PC-9 (cell line): Measurements from ENCODE around the gene TMTC2. TPM values are rescaled to one million over a fixed set of nuclear protein-coding genes. Genes with fewer than 3 reads are reported as not detected.

Source experiments
- BruUV-seq: library from RNA; stranded (reverse); fragments of 400-500 nt; replicated peaks from 2 replicates; lab custom pipeline; 2021; lab: Mats Ljungman, UMichigan
- CTCF ChIA-PET: fragments of 300-600 bp; sonication (Branson Sonifier 250); formaldehyde crosslinking; loops from one replicate; lab custom pipeline; 2022; ENCODE audit warnings: antibody characterized with exemption; lab: Charles Lee
- POLR2A ChIA-PET: fragments of 300-600 bp; sonication (Branson Sonifier 250); formaldehyde crosslinking; loops from one replicate; lab custom pipeline; 2022; ENCODE audit warnings: antibody characterized with exemption; ENCODE audit not compliant: unreplicated experiment; lab: Charles Lee
- DNase-seq, 2 experiments: peaks; one replicate each; pipeline versions ENCODE4 v3.0.0 to v3.0.0-alpha.2; 2015 to 2022; ENCODE audit warnings: mixed read lengths in 1 of 2
- H2AFZ ChIP-seq: fragments of 200-600 bp; sonication (generic); 2 replicates; pipeline ENCODE4 v1.8.1; 2017; ENCODE audit warnings: antibody characterized with exemption
- H3F3A ChIP-seq: fragments of 200-600 bp; sonication (generic); 2 replicates; pipeline ENCODE4 v1.8.1; 2017; ENCODE audit warnings: antibody characterized with exemption, mild to moderate bottlenecking, low read depth; ENCODE audit not compliant: insufficient read depth
- H3K27ac ChIP-seq: fragments of 200-600 bp; sonication (generic); 2 replicates; pipeline ENCODE4 v1.6.1; 2016; ENCODE audit warnings: mixed run types
- H3K27me3 ChIP-seq: fragments of 200-600 bp; sonication (generic); 2 replicates; pipeline ENCODE4 v1.6.1; 2016; ENCODE audit warnings: low read depth, mixed run types; ENCODE audit not compliant: insufficient read depth
- H3K36me3 ChIP-seq: fragments of 200-600 bp; sonication (generic); 2 replicates; pipeline ENCODE4 v1.6.1; 2016; ENCODE audit warnings: low read depth, mixed run types
- H3K4me1 ChIP-seq: fragments of 200-600 bp; sonication (generic); replicated peaks from 2 replicates; pipeline ENCODE4 v1.6.1; 2016; ENCODE audit warnings: mixed run types; ENCODE audit not compliant: insufficient read depth
- H3K4me2 ChIP-seq: fragments of 200-600 bp; sonication (generic); 2 replicates; pipeline ENCODE4 v1.6.1; 2017; ENCODE audit warnings: mixed run types
- H3K4me3 ChIP-seq: fragments of 200-600 bp; sonication (generic); 2 replicates; pipeline ENCODE4 v1.6.1; 2016; ENCODE audit warnings: mixed run types
- H3K79me2 ChIP-seq: fragments of 200-600 bp; sonication (generic); 2 replicates; pipeline ENCODE4 v1.6.1; 2017; ENCODE audit warnings: low read depth, mixed run types
- H3K9me2 ChIP-seq: fragments of 200-600 bp; sonication (generic); 2 replicates; pipeline ENCODE4 v1.8.1; 2017; ENCODE audit warnings: mild to moderate bottlenecking; ENCODE audit not compliant: insufficient read depth
- H3K9me3 ChIP-seq: fragments of 200-600 bp; sonication (generic); 2 replicates; pipeline ENCODE4 v1.8.1; 2016; ENCODE audit warnings: low read depth; ENCODE audit not compliant: insufficient read depth
- H4K20me1 ChIP-seq: fragments of 200-600 bp; sonication (generic); 2 replicates; pipeline ENCODE4 v1.8.1; 2017; ENCODE audit not compliant: insufficient read depth
- CTCF ChIP-seq: fragments of 200-600 bp; sonication (generic); conservative IDR thresholded peaks from 2 replicates; pipeline ENCODE4 v1.6.1; 2017; ENCODE audit warnings: mixed run types, antibody characterized with exemption, mild to moderate bottlenecking, moderate library complexity
- EZH2 ChIP-seq: fragments of 200-600 bp; sonication (generic); IDR thresholded peaks from 2 replicates; pipeline ENCODE4 v1.8.0; 2017; ENCODE audit warnings: antibody characterized with exemption, low read depth
- intact Hi-C: fragments of 100-400 bp; cut with micrococcal nuclease; formaldehyde crosslinking; loops from one replicate; pipeline ENCODE4 v1.10.0; 2022; ENCODE audit not compliant: unreplicated experiment
- total RNA-seq: library from RNA; stranded (reverse); gene quantifications from 2 replicates; pipeline ENCODE4 v1.2.3, GENCODE V29; 2021

The TMTC2 gene
- total RNA-seq, 1 experiment from 2014 or later, result 8.6 TPM

DNA sequence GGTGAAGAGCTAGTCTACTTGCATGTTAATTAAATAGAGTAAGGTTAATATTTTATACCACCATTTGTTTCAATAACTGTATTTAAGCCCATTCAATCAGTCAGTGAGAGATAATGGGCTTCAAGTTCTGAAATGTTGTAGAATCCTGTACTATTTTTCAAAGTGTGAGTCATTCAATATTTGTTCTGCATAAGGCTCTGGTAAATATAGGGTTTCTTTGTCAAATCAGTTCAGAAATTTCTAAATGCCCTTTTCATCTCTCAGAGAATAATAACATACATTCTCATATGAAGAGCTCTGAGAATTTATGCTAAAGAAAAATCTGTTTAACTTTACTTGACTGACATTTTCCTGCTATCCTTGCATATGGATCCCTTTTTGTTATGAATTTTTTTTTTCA, 493.3 kb downstream of the TMTC2 start:
- DNase-seq, result no peak
- POLR2A ChIA-PET, result no interaction called here
- H2AFZ ChIP-seq, result 0 out of 2 replicates have a peak overlapping the region, but pooled peaks have one; percentile 26
- intact Hi-C loops, result no loop called here
- no peaks in the 10 kb centered on the region for H4K20me1 ChIP-seq
- no peaks in the 10 kb centered on the region for H3K9me3 ChIP-seq
- TF ChIP-seq EZH2 (no peak), CTCF (no peak)
- BruUV-seq, result no TSS peak
- no peaks in the 10 kb centered on the region for H3K79me2 ChIP-seq
- H3K36me3 ChIP-seq, result no peaks in the 10 kb centered on the region
- no peaks in the 10 kb centered on the region for H3F3A ChIP-seq
- no peaks in the 10 kb centered on the region for H3K4me1 ChIP-seq
- CTCF ChIA-PET, result no interaction called here
- H3K27ac ChIP-seq, result no peak overlapping the region
- no peaks in the 10 kb centered on the region for H3K9me2 ChIP-seq
- no peak overlapping the region for H3K4me2 ChIP-seq
- H3K27me3 ChIP-seq, result no peaks in the 10 kb centered on the region
- H3K4me3 ChIP-seq, result no peak overlapping the region

GRCh38 chr12:83181074-83181473, 494.4 kb downstream of the TMTC2 start:
- Histone ChIP-seq H3F3A (no peaks in the 10 kb centered on the region), H4K20me1 (no peaks in the 10 kb centered on the region), H3K79me2 (no peaks in the 10 kb centered on the region), H3K9me2 (no peaks in the 10 kb centered on the region), H3K4me3 (no peak overlapping the region), H3K9me3 (no peaks in the 10 kb centered on the region), H2AFZ (no peak overlapping the region), H3K27ac (no peak overlapping the region), H3K27me3 (no peaks in the 10 kb centered on the region), H3K36me3 (no peaks in the 10 kb centered on the region), H3K4me2 (no peak overlapping the region), H3K4me1 (no peaks in the 10 kb centered on the region)
- POLR2A ChIA-PET, result no interaction called here
- DNase-seq, result no peak
- CTCF ChIA-PET, result no interaction called here
- no TSS peak for BruUV-seq
- intact Hi-C loops, result no loop called here
- TF ChIP-seq EZH2, result no peak
- TF ChIP-seq CTCF, result no peak

DNA sequence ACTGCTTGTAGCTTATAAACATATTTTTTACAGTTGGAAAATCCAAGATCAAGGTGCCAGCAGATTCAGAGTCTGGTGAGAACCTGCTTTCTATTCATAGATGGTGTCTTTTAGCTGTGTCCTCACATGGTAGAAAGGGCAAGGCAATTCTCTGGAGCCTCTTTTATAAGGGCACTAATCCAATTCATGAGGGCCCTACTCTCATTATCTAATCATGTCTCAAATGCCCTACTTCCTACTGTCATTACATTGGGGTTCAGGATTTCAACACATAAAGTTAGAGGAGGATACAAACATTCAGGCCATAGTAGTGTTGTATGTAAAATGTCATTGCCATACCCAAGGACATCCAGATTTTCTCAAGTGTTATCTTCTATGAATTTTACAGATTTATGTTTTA, 496.4 kb downstream of the TMTC2 start:
- Histone ChIP-seq H3K36me3 (no peaks in the 10 kb centered on the region), H2AFZ (no peak overlapping the region), H3K9me2 (no peaks in the 10 kb centered on the region), H3K79me2 (no peaks in the 10 kb centered on the region), H3F3A (no peaks in the 10 kb centered on the region), H3K27me3 (no peaks in the 10 kb centered on the region), H3K4me2 (no peak overlapping the region), H3K4me1 (no peaks in the 10 kb centered on the region), H3K27ac (no peak overlapping the region), H3K4me3 (no peak overlapping the region), H4K20me1 (no peaks in the 10 kb centered on the region), H3K9me3 (no peaks in the 10 kb centered on the region)
- TF ChIP-seq CTCF, result no peak
- no TSS peak for BruUV-seq
- POLR2A ChIA-PET, result no interaction called here
- DNase-seq, result no peak
- intact Hi-C loops, result no loop called here
- CTCF ChIA-PET, result no interaction called here
